Measurements from ENCODE around the gene TTYH3.

GRCh38 chr7:2670720-2671391 is 39.1 kb downstream of the TTYH3 start:
- TF ChIP-seq EZH2 (IDR thresholded peaks at IDR 0.05; ENCODE audit: low read depth) (no peak), CTCF (conservative IDR thresholded peaks at IDR 0.05) (peak; percentile 91)
